A549 treated with Hydrocortisone at 1 μM for 4 hours (cell line): ENCODE data around the gene TMEM132A. TPM values are rescaled to one million over a fixed set of nuclear protein-coding genes. Genes with fewer than 3 reads are reported as not detected.

ENCODE experiments used
- total RNA-seq: library from RNA; stranded (reverse); fragments of 200-300 nt; extraction: Qiagen RNA extraction; gene quantifications from 5 replicates; pipeline ENCODE4 v1.2.3, GENCODE V29; 2022

TMEM132A gene, protein sequence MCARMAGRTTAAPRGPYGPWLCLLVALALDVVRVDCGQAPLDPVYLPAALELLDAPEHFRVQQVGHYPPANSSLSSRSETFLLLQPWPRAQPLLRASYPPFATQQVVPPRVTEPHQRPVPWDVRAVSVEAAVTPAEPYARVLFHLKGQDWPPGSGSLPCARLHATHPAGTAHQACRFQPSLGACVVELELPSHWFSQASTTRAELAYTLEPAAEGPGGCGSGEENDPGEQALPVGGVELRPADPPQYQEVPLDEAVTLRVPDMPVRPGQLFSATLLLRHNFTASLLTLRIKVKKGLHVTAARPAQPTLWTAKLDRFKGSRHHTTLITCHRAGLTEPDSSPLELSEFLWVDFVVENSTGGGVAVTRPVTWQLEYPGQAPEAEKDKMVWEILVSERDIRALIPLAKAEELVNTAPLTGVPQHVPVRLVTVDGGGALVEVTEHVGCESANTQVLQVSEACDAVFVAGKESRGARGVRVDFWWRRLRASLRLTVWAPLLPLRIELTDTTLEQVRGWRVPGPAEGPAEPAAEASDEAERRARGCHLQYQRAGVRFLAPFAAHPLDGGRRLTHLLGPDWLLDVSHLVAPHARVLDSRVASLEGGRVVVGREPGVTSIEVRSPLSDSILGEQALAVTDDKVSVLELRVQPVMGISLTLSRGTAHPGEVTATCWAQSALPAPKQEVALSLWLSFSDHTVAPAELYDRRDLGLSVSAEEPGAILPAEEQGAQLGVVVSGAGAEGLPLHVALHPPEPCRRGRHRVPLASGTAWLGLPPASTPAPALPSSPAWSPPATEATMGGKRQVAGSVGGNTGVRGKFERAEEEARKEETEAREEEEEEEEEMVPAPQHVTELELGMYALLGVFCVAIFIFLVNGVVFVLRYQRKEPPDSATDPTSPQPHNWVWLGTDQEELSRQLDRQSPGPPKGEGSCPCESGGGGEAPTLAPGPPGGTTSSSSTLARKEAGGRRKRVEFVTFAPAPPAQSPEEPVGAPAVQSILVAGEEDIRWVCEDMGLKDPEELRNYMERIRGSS
- total RNA-seq: 92.5 to 131 TPM (median 123 TPM) in 5 replicates

DNA sequence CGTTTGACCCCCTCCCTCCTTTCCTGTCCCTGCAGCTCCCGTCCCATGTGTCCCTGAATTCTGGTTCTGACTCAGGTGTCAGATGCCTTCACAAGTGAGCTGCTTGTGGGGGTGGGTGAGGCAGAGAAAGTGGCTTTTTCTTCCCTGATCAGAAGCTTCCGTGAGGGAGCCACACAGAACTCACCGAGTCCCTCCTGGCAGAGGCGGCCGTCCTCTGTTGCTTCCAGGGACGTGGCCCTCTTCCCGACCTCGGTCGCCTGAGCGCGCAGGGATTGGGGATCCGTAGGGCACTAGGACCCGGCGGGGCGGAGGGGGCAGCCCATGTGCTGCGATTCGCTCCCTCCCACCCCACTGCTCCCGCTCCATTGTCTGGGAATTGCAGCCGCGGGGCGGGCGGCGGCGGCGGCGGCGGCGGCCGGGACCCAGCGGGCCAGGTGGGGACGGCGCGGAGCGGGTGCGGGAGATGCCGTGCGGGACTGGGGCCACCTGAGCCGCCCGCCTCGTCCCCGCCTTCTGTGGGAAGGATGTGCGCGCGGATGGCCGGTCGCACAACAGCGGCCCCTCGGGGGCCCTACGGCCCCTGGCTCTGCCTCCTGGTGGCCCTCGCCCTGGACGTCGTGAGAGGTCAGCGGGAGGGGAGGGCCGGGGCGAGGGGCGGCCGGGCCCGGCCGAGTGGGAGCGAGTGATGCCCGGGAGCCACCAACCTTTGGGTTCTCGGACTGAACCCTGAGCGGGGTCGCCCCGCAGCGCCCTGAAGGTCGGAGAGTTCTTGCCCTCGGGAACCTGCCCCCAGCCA lies at the start of gene TMEM132A:
TMEM132A (plus strand) TSS at position 351 of the 796 bp plus-strand sequence; CDS start at position 525, 174 bp downstream.

DNA sequence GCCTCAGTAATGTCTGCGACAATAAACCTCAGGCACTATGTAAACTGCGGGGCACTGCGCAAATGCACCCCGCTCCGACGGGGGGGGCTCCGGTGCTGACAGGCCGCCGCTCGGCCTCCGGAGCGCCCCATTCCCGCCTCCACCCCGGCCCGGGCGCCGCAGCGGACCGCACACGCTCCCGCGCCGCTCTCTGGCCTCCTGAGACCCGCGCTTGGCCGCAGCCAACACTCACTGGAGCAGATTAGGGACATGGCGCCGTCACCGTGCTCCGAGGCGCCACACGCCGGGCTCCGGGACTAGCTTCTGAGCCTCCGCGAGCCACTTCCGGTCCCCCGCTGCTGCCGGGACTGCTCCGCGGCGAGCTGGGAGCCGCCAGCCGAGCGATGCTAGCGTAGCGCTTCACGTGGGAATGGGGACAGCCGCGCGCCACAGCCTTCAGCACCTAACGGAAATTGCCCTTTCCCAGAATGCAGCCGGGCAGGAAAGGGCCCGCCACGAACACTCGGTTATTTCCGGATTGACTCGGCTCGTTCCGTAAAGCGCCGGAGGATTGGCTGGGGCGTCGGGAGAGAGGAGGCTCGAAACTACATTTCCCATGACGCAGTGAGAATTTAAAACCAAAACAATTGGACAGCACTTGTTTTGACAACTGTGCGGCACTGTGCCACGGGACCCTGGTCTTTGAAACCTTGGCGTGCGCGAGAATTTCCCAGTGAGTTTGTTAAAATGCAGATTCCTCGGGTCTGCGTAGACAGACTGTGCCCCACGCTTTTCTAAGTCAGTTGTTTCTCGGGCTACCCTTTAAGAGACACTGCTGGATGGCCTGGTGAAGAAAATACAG lies 17.9 kb upstream of the TMEM132A start, which contains the start of gene PRPF19:
PRPF19 (minus strand) TSS at position 454 of the 841 bp plus-strand sequence; CDS start at position 251, 203 bp downstream.

DNA sequence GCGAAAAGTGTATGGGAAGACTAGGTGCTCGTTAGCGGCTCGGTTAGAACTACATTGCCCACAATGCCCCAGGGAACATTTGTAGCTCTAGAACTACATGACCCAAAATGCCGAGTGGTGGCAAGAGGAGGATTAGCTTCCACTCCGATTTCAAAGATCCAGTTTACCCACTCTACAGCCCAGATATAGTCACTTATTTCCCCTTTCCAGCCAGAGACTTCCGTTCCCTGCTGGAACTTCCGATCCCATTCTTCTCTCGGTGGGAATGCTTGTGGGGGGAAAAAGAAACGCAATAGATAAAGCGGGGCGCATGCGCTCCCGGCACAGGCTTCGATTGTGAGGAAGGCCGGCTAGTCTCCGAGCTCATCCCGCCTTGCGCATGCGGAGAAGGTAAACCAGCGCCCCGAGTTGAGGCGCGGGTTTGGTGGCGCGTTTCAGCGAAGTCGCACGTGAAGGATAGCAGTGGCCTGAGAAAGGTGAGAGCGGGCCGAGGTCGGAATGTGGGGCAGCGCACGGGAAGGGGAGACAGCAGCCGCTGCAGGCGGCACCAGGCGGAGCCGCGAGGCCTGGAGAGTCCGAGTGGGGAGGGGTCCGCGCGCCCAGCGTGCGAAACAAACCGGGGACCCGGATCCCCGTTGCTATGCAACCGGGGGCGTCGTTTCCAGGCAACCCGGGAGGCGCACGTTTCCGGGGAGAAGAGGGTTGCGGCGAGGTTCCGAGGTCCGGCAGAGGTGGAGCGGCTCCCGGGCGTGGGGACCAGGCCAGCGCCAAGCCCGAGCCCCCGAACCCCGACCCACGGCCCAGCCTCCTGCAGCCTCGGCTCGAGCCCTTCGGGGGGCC lies 10.2 kb upstream of the TMEM132A start, which contains the start of gene TMEM109:
TMEM109 (plus strand) TSS at position 366 of the 840 bp plus-strand sequence. CDS start 5,536 bp downstream, outside the sequence.

DNA sequence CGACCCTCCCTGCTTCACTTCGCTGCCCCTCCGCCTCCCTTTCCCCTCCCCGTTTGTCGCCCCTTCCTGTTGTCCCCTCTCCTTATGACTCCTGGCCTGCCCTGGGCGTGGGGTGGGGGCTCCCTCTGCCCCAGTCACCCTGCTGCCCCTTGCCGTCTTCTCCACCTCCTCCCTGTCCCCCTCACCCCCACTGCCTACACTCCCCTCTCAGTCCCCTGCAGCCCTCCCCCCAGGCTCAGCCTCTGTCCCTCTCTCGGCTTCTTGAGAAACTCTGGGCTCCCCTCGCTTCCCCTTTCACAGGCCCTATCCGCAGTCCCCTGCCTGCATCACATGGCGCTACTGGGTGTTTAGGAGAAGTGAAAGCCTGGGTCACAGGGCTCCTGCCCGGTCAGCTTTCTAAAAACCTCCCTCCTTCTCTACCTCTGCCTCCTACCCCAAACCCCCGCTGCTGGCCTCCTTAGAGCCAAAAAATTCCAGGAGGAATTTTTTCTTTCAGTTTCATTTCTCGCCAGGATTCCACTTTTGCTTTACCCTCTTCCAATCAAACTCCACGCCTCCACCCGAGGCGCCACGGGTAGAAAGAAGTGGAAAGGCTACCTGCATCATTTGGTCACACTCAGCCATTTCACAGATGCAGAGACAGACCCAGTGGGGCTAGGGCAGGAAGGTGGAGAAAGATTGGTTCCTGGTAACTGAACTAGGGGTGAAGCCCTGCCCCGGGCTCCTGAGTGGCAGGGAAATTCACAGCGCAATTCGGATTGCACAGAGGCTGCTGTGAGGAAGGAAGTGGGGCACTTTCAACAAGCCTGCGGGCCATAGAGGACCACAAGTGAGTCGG lies 27.9 kb downstream of the TMEM132A start, which contains the start of gene SLC15A3:
SLC15A3 (minus strand) TSS at position 273 of the 838 bp plus-strand sequence. CDS start 625 bp downstream, outside the sequence.

DNA sequence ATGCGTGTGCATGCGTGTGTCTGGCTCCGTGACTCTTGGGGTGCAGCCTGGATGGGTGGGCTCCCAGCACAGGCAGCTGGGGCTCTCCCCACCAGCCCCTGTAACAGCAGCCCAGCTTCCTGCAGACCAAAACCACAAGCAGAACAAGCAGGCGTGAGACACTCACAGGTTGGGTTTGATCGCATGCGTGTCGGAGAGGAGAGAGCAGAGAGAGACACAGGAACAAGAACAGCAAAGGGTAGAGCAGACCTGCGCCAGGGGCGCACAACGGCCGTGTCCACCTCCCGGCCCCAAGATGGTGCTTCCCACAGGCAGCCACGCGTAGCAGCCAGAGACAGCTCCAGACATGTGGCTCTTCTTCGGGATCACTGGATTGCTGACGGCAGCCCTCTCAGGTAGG lies 47.3 kb downstream of the TMEM132A start, which contains the start of gene CD6:
CD6 (plus strand) TSS at position 161 of the 400 bp plus-strand sequence; CDS start at position 347, 186 bp downstream.

Other genes starting within 250 kb of the TMEM132A start
- gene MS4A8, start 224.8 kb upstream of the TMEM132A start, total RNA-seq: not detected in 5 replicates
- gene MS4A18, start 199.7 kb upstream of the TMEM132A start, total RNA-seq: not detected in 5 replicates
- gene MS4A15, start 167.6 kb upstream of the TMEM132A start, total RNA-seq: 0.07 TPM in 1 of 5 replicates, not detected in the others
- not detected in 5 replicates for gene MS4A10, start 139.1 kb upstream of the TMEM132A start, total RNA-seq
- gene CCDC86, start 82.3 kb upstream of the TMEM132A start, total RNA-seq: 89.0 to 107 TPM (median 95.4 TPM) in 5 replicates
- 0.03 to 0.12 TPM (median 0.05 TPM) in 4 of 5 replicates, not detected in the other for gene PTGDR2, start 68.5 kb upstream of the TMEM132A start, total RNA-seq
- 0.14 to 0.46 TPM (median 0.28 TPM) in 5 replicates for gene ZP1, start 56.9 kb upstream of the TMEM132A start, total RNA-seq
- gene PRPF19, start 17.9 kb upstream of the TMEM132A start, total RNA-seq: 168 to 186 TPM (median 176 TPM) in 5 replicates
- gene TMEM109, start 10.3 kb upstream of the TMEM132A start, total RNA-seq: 107 to 134 TPM (median 124 TPM) in 5 replicates
- gene SLC15A3, start 27.7 kb downstream of the TMEM132A start, total RNA-seq: not detected in 5 replicates
- gene CD6, start 47.2 kb downstream of the TMEM132A start, total RNA-seq: 0.08 to 0.22 TPM (median 0.21 TPM) in 5 replicates
- not detected in 5 replicates for gene CD5, start 178.0 kb downstream of the TMEM132A start, total RNA-seq
- 16.4 to 18.2 TPM (median 17.6 TPM) in 5 replicates for gene VPS37C, start 237.0 kb downstream of the TMEM132A start, total RNA-seq